ENCODE data around the gene PRM1. TPM values are rescaled to one million over a fixed set of nuclear protein-coding genes. Genes with fewer than 3 reads are reported as not detected.

PRM1 gene
- total and polyA plus RNA-seq, 2 of the 13 experiments (the other 11 are each of a cell fraction or from before 2014, with no cell fraction given): not detected

GRCh38 chr16:11312718-11313492, 31.8 kb upstream of the PRM1 start (continued):
- TF ChIP-seq ZNF710 (CRISPR knock-in tag; IDR thresholded peaks at IDR 0.05; ENCODE audit: borderline replicate concordance) (0 out of 2 replicates have a peak, but pooled peaks have one; percentile 31), ZBTB2 (CRISPR knock-in tag; IDR thresholded peaks at IDR 0.05; ENCODE audit: low read depth) (no peak), KDM1A (CRISPR knock-in tag; IDR thresholded peaks at IDR 0.05) (no peak), ZKSCAN5 (CRISPR knock-in tag; IDR thresholded peaks at IDR 0.05) (no peak), CREM (IDR thresholded peaks at IDR 0.05) (no peak), CREM (CRISPR knock-in tag; IDR thresholded peaks at IDR 0.05) (no peak), SAFB2 (CRISPR knock-in tag; IDR thresholded peaks at IDR 0.05; ENCODE audit: borderline replicate concordance, low read depth) (0 out of 2 replicates have a peak, but pooled peaks have one; percentile 52), ZNF44 (CRISPR knock-in tag; IDR thresholded peaks at IDR 0.05) (peak; percentile 87; the same call in 1 of the 2 replicates), BATF2 (CRISPR knock-in tag; IDR thresholded peaks at IDR 0.05) (no peak), EP300 (IDR thresholded peaks at IDR 0.05; ENCODE audit: low read depth in 2 of 2, low read length in 2 of 2) (0 out of 4 replicates have a peak, but pooled peaks of 1 of the 2 experiments have one; percentile 18), EP300 (CRISPR knock-in tag; IDR thresholded peaks at IDR 0.05; ENCODE audit: borderline replicate concordance) (no peak), ZNF12 (CRISPR knock-in tag; IDR thresholded peaks at IDR 0.05) (no peak), SPEN (CRISPR knock-in tag; IDR thresholded peaks at IDR 0.05; ENCODE audit: low read depth) (0 out of 2 replicates have a peak, but pooled peaks have one; percentile 36), NFYC (CRISPR knock-in tag; IDR thresholded peaks at IDR 0.05) (no peak; the same call in 1 of the 2 replicates), THAP11 (CRISPR knock-in tag; IDR thresholded peaks at IDR 0.05) (no peak; the same call in 1 of the 2 replicates), MIER2 (CRISPR knock-in tag; IDR thresholded peaks at IDR 0.05) (peak; percentile 38; the same call in 1 of the 2 replicates), ZNF616 (CRISPR knock-in tag; IDR thresholded peaks at IDR 0.05; ENCODE audit: low read depth) (no peak)
- TF ChIP-seq, protein P1, sequence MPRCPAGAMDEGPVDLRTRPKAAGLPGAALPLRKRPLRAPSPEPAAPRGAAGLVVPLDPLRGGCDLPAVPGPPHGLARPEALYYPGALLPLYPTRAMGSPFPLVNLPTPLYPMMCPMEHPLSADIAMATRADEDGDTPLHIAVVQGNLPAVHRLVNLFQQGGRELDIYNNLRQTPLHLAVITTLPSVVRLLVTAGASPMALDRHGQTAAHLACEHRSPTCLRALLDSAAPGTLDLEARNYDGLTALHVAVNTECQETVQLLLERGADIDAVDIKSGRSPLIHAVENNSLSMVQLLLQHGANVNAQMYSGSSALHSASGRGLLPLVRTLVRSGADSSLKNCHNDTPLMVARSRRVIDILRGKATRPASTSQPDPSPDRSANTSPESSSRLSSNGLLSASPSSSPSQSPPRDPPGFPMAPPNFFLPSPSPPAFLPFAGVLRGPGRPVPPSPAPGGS (CRISPR knock-in tag; IDR thresholded peaks at IDR 0.05): no peak
- TF ChIP-seq, protein P2, sequence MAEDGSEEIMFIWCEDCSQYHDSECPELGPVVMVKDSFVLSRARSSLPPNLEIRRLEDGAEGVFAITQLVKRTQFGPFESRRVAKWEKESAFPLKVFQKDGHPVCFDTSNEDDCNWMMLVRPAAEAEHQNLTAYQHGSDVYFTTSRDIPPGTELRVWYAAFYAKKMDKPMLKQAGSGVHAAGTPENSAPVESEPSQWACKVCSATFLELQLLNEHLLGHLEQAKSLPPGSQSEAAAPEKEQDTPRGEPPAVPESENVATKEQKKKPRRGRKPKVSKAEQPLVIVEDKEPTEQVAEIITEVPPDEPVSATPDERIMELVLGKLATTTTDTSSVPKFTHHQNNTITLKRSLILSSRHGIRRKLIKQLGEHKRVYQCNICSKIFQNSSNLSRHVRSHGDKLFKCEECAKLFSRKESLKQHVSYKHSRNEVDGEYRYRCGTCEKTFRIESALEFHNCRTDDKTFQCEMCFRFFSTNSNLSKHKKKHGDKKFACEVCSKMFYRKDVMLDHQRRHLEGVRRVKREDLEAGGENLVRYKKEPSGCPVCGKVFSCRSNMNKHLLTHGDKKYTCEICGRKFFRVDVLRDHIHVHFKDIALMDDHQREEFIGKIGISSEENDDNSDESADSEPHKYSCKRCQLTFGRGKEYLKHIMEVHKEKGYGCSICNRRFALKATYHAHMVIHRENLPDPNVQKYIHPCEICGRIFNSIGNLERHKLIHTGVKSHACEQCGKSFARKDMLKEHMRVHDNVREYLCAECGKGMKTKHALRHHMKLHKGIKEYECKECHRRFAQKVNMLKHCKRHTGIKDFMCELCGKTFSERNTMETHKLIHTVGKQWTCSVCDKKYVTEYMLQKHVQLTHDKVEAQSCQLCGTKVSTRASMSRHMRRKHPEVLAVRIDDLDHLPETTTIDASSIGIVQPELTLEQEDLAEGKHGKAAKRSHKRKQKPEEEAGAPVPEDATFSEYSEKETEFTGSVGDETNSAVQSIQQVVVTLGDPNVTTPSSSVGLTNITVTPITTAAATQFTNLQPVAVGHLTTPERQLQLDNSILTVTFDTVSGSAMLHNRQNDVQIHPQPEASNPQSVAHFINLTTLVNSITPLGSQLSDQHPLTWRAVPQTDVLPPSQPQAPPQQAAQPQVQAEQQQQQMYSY (CRISPR knock-in tag; IDR thresholded peaks at IDR 0.05): no peak
- TF ChIP-seq, protein P3, sequence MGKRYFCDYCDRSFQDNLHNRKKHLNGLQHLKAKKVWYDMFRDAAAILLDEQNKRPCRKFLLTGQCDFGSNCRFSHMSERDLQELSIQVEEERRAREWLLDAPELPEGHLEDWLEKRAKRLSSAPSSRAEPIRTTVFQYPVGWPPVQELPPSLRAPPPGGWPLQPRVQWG (CRISPR knock-in tag; IDR thresholded peaks at IDR 0.05; ENCODE audit: borderline replicate concordance, low read depth): no peak
